T47D (cell line): ENCODE measurements around the gene CST9.
"Not testable (repeated sequence)": the region's sequence is repeated elsewhere in the genome, so short reads cannot be mapped to it uniquely, and the experiment has no call there.

ENCODE experiments used
- DNase-seq, 2 experiments: peaks; one replicate each; pipeline versions ENCODE4 v3.0.0 to v3.0.0-alpha.2; 2011 to 2012; ENCODE audit warnings: low read depth in 1 of 2, low spot score in 1 of 2
- JUND ChIP-seq: IDR thresholded peaks from 2 replicates; pipeline ENCODE4 v1.6.1; 2012; ENCODE audit warnings: low read depth
- in situ Hi-C: cut with HindIII; loops from 2 replicates; pipeline ENCODE4 v1.10.0; 2016; ENCODE audit warnings: low sequenced_read_pairs, low pct_unique_long_range_greater_than_20kb

The CST9 gene

GRCh38 chr20:23626040-23626620, 20.4 kb upstream of the CST9 start:
- peak in 1 of 2 experiments; percentile 79 for DNase-seq
- TF ChIP-seq JUND: no peak
- in situ Hi-C loops: no loop called here

- no peak for TF ChIP-seq JUND
- in situ Hi-C loops: no loop called here
- no peak for DNase-seq
Observed at GRCh38 chr20:23625236-23625964, 19.7 kb upstream of the CST9 start.

GRCh38 chr20:23624324-23624691, 18.6 kb upstream of the CST9 start:
- TF ChIP-seq JUND: no peak
- no peak for DNase-seq
- in situ Hi-C loops: no loop called here

- DNase-seq: no peak
- no peak for TF ChIP-seq JUND
- in situ Hi-C loops: no loop called here
Observed at GRCh38 chr20:23623666-23624323, 18.1 kb upstream of the CST9 start.

GRCh38 chr20:23622839-23623343, 17.2 kb upstream of the CST9 start:
- in situ Hi-C loops: no loop called here
- no peak for DNase-seq

GRCh38 chr20:23622401-23622800, 16.7 kb upstream of the CST9 start:
- DNase-seq, in situ Hi-C loops: not testable (repeated sequence)

More at GRCh38 chr20:23622839-23623343, 17.2 kb upstream of the CST9 start:
- no peak for TF ChIP-seq JUND

- DNase-seq, in situ Hi-C loops: not testable (repeated sequence)
Observed at GRCh38 chr20:23620670-23621386, 15.1 kb upstream of the CST9 start.

GRCh38 chr20:23614163-23614562, 8.4 kb upstream of the CST9 start:
- no peak for DNase-seq
- in situ Hi-C loops: no loop called here
- TF ChIP-seq JUND: no peak

GRCh38 chr20:23613676-23614075, 8.0 kb upstream of the CST9 start:
- no peak for DNase-seq
- no peak for TF ChIP-seq JUND
- in situ Hi-C loops: no loop called here

GRCh38 chr20:23612396-23612795, 6.7 kb upstream of the CST9 start:
- in situ Hi-C loops: no loop called here
- DNase-seq: no peak
- no peak for TF ChIP-seq JUND

GRCh38 chr20:23609486-23610109, 3.9 kb upstream of the CST9 start:
- in situ Hi-C loops: no loop called here
- DNase-seq: no peak
- TF ChIP-seq JUND: no peak

GRCh38 chr20:23608251-23608846, 2.6 kb upstream of the CST9 start:
- in situ Hi-C loops: no loop called here
- no peak for TF ChIP-seq JUND

More at GRCh38 chr20:23608251-23608846, 2.6 kb upstream of the CST9 start:
- no peak for DNase-seq
